HT1080 (cell line): ENCODE results near the gene ZHX3. TPM values are rescaled to one million over a fixed set of nuclear protein-coding genes. Genes with fewer than 3 reads are reported as not detected.
"Not testable (repeated sequence)": the region's sequence is repeated elsewhere in the genome, so short reads cannot be mapped to it uniquely, and the experiment has no call there.

Experiments used
- DNase-seq: peaks from one replicate; pipeline ENCODE4 v3.0.0-alpha.2; 2015; ENCODE audit warnings: low read depth
- small RNA-seq: library from RNA; depleted of rRNA; stranded (forward); fragments of <200 nt; gene quantifications from one replicate; pipeline ENCODE3, GENCODE V24; 2014
- total RNA-seq: library from RNA; depleted of rRNA; stranded (reverse); fragments of >200 nt; shearing (Covaris generic); gene quantifications from 2 replicates; pipeline ENCODE4 v1.2.3, GENCODE V29; 2014; rRNA removed

ZHX3 gene
- total RNA-seq, 1 experiment from 2014 or later, result 22.0 TPM

DNA sequence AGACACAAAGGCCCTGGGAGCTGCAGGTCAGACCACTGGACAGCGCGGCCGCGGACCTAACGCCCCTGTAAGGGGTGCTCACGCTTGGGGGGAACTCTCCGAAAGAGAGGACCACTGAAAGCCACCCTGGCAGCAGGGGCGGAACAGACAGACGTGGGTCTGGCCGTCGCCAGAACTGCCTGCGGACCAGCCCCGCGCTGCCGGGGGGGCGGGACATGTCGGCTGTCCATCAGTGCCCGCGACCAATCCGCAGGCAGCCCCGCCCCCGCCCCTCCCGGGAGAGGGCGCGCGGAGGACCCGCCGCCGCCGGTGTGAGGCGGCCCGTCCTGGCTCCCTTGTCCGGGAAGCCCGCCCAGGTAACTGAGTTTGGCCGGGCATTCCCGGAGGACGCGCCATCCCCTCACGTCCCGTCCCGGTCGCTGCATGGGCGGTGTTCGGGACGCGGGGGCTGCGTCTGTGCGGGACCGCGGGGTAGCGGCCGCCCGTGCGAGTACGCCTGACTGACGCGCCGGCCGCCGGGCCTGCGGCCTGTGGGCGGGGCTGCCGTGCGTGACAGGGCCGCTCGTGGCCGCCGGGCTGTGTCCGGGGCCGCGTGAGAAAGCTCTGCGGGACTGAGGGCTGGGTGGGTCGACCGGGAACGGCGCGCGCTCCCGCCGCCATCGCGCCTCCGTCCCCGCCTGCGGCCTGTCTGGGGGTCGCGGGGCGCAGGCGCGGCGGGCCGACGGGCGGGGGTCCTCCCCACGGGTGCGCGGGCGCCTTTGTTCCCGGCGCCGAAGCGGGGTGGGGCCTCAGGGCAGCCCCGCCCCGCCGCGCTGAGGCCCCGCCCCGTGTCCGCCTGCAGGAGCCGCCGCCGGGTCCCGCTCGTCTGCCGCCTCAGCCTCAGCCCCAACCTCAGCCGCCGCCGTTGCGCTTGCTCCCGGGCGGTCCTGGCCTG lies 180.6 kb downstream of the ZHX3 start, which contains the start of gene PLCG1:
PLCG1 (plus strand) TSS at position 864 of the 934 bp plus-strand sequence. CDS start 99 bp downstream, outside the sequence.
- DNase-seq, result peak; percentile 77

- DNase-seq, result no peak
These were observed 181.4 kb downstream of the ZHX3 start for GRCh38 chr20:41135888-41136679.

DNA sequence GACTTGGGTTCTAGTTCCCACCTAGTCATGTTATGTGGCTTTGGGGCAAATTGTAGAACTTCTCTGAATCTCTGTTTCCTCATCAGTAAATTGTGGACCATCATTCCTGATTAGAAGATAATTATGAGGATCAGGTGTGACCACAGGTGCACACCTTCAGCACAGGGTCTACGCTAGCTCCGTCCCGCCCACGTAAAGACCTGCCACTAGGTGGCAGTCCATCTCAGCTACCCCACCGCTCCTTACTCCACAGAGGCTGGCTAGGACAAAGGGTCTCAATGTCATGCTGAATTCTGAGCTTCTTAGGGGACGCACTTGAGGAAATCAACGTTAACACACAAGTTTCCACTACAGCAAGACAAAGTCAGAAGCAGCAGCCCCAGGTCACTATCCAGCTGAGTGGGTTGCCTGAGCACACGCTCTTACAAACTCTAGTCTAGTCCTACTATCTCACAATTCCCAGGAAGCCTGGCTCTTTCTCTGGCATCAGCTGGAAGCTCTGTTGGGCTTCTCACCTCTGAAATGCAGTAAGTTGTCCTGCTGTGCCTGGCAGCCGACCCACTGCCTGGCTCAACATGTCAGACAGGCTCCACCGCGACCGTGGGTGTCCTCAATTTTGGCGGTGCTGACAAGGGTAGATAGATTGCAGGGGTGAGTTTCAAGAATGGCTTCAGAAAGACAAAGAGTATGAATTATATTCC lies 182.2 kb downstream of the ZHX3 start:
- DNase-seq, result peak; percentile 39

DNA sequence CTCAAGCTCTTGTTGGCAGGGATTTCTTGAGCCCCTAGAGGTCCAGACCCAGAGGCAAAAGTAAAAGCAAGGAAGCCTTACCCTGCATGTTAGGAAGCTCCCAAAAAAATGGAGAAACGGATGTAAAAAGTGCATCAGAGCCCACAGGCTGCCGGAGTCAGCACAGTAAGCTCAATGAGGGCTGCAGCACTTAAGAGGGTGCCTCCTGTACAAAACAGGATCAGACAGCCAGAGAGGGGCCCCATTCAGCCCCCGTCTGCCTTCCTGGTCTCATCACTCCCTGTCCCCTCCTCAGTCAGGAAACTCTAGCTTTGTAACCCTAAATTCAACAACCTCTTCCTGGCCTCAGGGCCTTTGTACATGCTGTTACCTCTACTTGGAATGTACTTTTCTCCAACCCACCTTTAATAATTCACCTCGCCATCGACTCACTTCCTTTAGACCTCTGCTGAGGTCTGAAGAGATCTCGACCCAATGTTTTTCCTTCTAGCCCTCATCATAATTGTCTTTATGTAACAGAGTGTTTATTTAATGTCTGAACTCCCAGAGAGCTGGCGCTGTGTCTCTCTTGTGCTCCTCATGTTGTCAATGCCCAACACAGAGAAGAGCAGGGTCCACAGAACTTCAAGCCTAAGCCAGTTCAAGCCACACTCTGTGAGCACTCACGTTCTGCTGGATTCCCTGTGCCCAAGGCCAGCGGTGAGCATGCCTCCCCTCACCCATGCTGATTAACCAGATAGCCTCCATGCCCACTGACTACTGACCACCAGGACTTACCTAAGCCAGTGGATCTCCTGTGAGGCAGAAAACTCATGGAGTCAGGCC lies 183.0 kb downstream of the ZHX3 start:
- DNase-seq, result no peak

- no peak for DNase-seq
These were observed 183.7 kb downstream of the ZHX3 start for GRCh38 chr20:41133709-41134361.

DNA sequence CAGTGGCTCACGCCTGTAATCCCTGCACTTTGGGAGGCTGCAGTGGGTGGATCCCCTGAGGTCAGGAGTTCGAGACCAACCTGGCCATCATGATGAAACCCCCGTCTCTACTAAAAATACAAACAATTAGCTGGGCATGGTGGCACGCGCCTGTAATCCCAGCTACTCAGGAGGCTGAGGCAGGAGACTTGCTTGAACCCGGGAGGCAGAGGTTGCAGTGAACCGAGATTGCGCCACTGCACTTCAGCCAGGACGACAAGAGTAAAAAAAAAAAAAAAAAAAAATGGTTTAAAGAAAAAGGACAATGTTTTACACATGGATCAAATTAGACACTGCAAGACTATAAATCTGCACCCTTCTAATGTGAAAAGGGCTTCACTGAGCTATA lies 185.1 kb downstream of the ZHX3 start:
- not testable (repeated sequence) for DNase-seq

- no peak for DNase-seq
These were observed 185.7 kb downstream of the ZHX3 start for GRCh38 chr20:41131594-41132387.

Small RNA genes within 50 kb of the gene (small RNA-seq; reads per million reads assigned to genes)
- gene AL022394.1 (not detected), gene MIR6871 (not detected), gene RN7SL615P (not detected)

Other genes starting within 250 kb of the ZHX3 start
- 55.5 and 72.1 TPM in 2 replicates for gene PLCG1, start 180.2 kb downstream of the ZHX3 start, total RNA-seq
- 0.07 and 0.31 TPM in 2 replicates for gene LPIN3, start 23.1 kb upstream of the ZHX3 start, total RNA-seq
- gene EMILIN3, start 49.1 kb upstream of the ZHX3 start, total RNA-seq, result not detected in 2 replicates